NB4 (cell line): ENCODE measurements around the gene GRIA1.

Experiments used
- MYC ChIP-seq: IDR thresholded peaks from 2 replicates; pipeline ENCODE4 v1.6.1; 2011; ENCODE audit warnings: low read depth, low read length
- POLR2A ChIP-seq: IDR thresholded peaks from 2 replicates; pipeline ENCODE4 v1.6.1; 2011; ENCODE audit warnings: mild to moderate bottlenecking; ENCODE audit not compliant: insufficient read length; ENCODE audit errors: extremely low read depth
- TF ChIP-seq, protein P1 (sequence below): IDR thresholded peaks from one replicate; pipeline ENCODE4 v1.5.1; 2012; ENCODE audit warnings: low read depth, low read length

DNA sequence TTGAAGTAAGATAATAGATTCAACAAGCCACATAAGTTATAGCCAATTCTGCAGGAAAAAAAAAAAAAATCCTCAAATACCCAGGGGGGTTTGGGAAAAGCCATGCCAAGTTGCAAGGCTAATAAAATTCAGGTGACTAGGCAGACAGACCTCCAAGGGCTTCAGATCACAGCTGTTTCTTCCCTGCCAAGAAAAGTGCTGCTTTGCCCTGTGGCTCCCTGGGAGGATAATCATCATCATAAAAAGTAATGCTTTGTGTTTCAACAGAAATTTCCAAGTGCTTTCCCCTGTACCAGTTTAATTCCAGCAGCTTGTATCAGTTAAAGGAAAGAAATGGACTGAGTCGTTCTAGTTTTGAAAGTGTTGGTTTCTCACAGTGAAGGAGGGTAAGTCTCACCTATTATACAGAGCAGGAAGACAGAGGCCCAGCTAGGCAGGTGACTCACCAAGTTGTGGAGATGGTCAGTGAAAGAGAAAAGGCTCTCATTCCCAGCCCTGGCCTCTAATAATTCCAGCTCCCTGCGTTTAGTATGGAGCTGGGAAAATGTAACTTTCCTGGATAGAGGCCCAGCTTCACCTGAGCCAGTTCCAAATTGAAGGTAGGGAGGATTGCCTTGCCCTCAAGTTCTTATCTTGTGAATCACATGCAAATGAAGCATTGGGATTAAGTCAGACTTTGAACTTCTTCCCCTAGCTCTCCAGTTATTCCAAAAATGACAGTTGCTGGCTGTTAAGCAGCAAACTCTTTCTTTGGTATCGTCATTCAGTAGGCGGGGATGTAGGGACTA lies 263.4 kb downstream of the GRIA1 start:
- TF ChIP-seq, protein P1, sequence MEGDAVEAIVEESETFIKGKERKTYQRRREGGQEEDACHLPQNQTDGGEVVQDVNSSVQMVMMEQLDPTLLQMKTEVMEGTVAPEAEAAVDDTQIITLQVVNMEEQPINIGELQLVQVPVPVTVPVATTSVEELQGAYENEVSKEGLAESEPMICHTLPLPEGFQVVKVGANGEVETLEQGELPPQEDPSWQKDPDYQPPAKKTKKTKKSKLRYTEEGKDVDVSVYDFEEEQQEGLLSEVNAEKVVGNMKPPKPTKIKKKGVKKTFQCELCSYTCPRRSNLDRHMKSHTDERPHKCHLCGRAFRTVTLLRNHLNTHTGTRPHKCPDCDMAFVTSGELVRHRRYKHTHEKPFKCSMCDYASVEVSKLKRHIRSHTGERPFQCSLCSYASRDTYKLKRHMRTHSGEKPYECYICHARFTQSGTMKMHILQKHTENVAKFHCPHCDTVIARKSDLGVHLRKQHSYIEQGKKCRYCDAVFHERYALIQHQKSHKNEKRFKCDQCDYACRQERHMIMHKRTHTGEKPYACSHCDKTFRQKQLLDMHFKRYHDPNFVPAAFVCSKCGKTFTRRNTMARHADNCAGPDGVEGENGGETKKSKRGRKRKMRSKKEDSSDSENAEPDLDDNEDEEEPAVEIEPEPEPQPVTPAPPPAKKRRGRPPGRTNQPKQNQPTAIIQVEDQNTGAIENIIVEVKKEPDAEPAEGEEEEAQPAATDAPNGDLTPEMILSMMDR, result no peak
- TF ChIP-seq POLR2A (no peak), MYC (no peak)
